GM12891 (cell line): Measurements from ENCODE around the gene CD300LD.

ENCODE experiments used
- POLR2A ChIP-seq: IDR thresholded peaks from 2 replicates; pipeline ENCODE4 v1.6.1; 2011; ENCODE audit warnings: low read depth, low read length, control low read depth
- TAF1 ChIP-seq: IDR thresholded peaks from 2 replicates; pipeline ENCODE4 v1.6.1; 2011; ENCODE audit warnings: low read depth, low read length, control low read depth

GRCh38 chr17:74542166-74542565 lies 49.9 kb downstream of the CD300LD start:
- TF ChIP-seq POLR2A (no peak), TAF1 (no peak)
